ENCODE data around the gene PKP4.

DNA sequence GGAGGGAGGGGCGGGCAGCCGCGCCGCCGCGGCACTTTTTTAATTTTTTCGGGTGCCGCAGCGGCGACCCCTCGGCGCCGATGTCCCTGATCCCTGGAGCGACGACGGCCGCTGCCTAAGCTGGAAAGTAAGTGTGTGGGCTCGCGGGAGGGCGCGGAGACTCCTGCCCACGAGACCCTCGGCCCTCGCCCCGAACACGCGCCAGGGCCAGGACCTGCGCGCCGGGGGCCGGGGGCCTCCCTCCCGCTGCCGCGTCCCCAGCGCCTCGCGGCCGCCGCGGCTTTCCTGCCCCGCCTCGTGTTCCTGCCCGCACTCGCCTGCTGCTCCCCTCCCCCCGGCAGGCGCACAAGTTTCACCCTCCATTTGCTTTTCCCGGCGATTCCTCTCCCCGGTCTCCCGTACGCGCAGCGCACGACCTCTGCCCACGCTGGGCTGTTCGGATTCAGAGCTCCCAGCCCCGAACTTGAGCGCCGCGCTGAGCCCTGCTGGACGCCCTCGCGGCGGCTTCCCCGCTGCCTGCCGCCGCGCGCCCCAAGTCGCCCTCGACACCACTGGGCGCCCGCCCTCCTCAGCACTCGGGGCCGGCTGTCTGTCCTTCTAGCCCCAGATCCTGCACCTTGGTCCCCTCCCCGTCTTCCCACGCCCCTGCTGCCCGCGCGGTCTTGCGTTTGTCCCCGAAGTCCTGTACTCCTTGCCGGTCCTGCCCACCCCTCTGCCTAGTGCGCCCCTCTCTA lies 507 bp downstream of the PKP4 start:
- TF ChIP-seq EZH2 (IDR thresholded peaks at IDR 0.05): no peak
- TF ChIP-seq, protein P1, sequence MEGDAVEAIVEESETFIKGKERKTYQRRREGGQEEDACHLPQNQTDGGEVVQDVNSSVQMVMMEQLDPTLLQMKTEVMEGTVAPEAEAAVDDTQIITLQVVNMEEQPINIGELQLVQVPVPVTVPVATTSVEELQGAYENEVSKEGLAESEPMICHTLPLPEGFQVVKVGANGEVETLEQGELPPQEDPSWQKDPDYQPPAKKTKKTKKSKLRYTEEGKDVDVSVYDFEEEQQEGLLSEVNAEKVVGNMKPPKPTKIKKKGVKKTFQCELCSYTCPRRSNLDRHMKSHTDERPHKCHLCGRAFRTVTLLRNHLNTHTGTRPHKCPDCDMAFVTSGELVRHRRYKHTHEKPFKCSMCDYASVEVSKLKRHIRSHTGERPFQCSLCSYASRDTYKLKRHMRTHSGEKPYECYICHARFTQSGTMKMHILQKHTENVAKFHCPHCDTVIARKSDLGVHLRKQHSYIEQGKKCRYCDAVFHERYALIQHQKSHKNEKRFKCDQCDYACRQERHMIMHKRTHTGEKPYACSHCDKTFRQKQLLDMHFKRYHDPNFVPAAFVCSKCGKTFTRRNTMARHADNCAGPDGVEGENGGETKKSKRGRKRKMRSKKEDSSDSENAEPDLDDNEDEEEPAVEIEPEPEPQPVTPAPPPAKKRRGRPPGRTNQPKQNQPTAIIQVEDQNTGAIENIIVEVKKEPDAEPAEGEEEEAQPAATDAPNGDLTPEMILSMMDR (IDR thresholded peaks at IDR 0.05 in 2 of 3, conservative IDR thresholded peaks at IDR 0.05 in 1 of 3; ENCODE audit: borderline replicate concordance in 1 of 3, insufficient read depth in 1 of 3, low read depth in 2 of 3, low read length in 2 of 3): no peak
- TF ChIP-seq EZH2phosphoT487 (IDR thresholded peaks at IDR 0.05; ENCODE audit: borderline replicate concordance): no peak
- TF ChIP-seq POLR2A (IDR thresholded peaks at IDR 0.05; ENCODE audit: borderline replicate concordance, extremely low read depth, insufficient read depth, insufficient read length): no peak
- TF ChIP-seq ZBTB33 (IDR thresholded peaks at IDR 0.05; ENCODE audit: extremely low read depth, insufficient replicate concordance, low read length): no peak
- TF ChIP-seq MAX (IDR thresholded peaks at IDR 0.05): peak; percentile 72; the same call in 1 of the 2 replicates
- no peak for TF ChIP-seq JUND (IDR thresholded peaks at IDR 0.05)
- no peak for TF ChIP-seq ZNF274 (IDR thresholded peaks at IDR 0.05; ENCODE audit: low read depth, low read length)

All from HCT116 (cell line).